A549 (cell line): Measurements from ENCODE around the gene HSD17B10. TPM values are rescaled to one million over a fixed set of nuclear protein-coding genes. Genes with fewer than 3 reads are reported as not detected.

Source experiments
- ATAC-seq, 2 experiments: fragments of 200-7000 bp in 1 of 2; fragments of >200 bp in 1 of 2; cut with Nextera tagmentation in 1 of 2; cut with Tn5 transposase in 1 of 2; 3 replicates each; pipeline versions ENCODE4 v1.8.0 to v1.9.1; 2018 to 2020; ENCODE audit warnings: mild to moderate bottlenecking in 1 of 2, moderate library complexity in 1 of 2
- CTCF ChIA-PET: fragments of 300-600 bp; sonication (Branson Sonifier 250); formaldehyde crosslinking; extraction: SDS; loops from one replicate; lab custom pipeline; 2021; ENCODE audit warnings: antibody characterized with exemption, inconsistent platforms; lab: Yijun Ruan, JAX
- POLR2A ChIA-PET: fragments of 350-600 bp; formaldehyde crosslinking; extraction: SDS; loops from one replicate; lab custom pipeline; 2021; ENCODE audit warnings: antibody characterized with exemption, inconsistent platforms; lab: Yijun Ruan, JAX
- DNase-seq, 2 experiments: peaks; one replicate each; pipeline versions ENCODE4 v3.0.0 to v3.0.0-alpha.2; 2011 to 2016; ENCODE audit warnings: low read depth in 1 of 2, low spot score in 1 of 2
- FAIRE-seq: peaks from 2 replicates; lab custom pipeline; 2011; peaks lifted over from hg19 to GRCh38; lab: Jason Lieb, UNC
- H3K27ac ChIP-seq, 2 experiments: fragments of >200 bp; sonication (Bioruptor Twin); formaldehyde crosslinking; 3 replicates each; pipeline ENCODE4 v1.5.1; 2016 to 2017
- H3K4me1 ChIP-seq: fragments of >200 bp; sonication (Bioruptor Twin); formaldehyde crosslinking; 3 replicates; pipeline ENCODE4 v1.6.1; 2016
- H3K4me2 ChIP-seq: fragments of >200 bp; sonication (Bioruptor Twin); formaldehyde crosslinking; 3 replicates; pipeline ENCODE4 v1.6.1; 2016
- H3K4me3 ChIP-seq: fragments of >200 bp; sonication (Bioruptor Twin); formaldehyde crosslinking; 3 replicates; pipeline ENCODE4 v1.5.1; 2016
- H3K9me3 ChIP-seq: fragments of >200 bp; sonication (Bioruptor Twin); formaldehyde crosslinking; 3 replicates; pipeline ENCODE4 v1.6.1; 2016
- ATOH8 ChIP-seq: fragments of 250-450 bp; sonication (Bioruptor Pico); IDR thresholded peaks from 2 replicates; pipeline ENCODE4 v1.5.0; 2020; ENCODE audit warnings: low read depth, mild to moderate bottlenecking, moderate library complexity
- BCL3 ChIP-seq: fragments of >200 bp; sonication (Bioruptor Twin); formaldehyde crosslinking; IDR thresholded peaks from 3 replicates; pipeline ENCODE4 v1.6.1; 2016
- BHLHE40 ChIP-seq: IDR thresholded peaks from 2 replicates; pipeline ENCODE4 v1.6.1; 2012; ENCODE audit warnings: low read depth, low read length, inconsistent platforms
- CHD4 ChIP-seq: fragments of 200-600 bp; sonication (generic); IDR thresholded peaks from 2 replicates; pipeline ENCODE4 v1.6.1; 2016; ENCODE audit warnings: antibody characterized with exemption, mild to moderate bottlenecking, borderline replicate concordance
- EHMT2 ChIP-seq: fragments of 200-600 bp; sonication (generic); IDR thresholded peaks from 2 replicates; pipeline ENCODE4 v1.6.1; 2016; ENCODE audit warnings: antibody characterized with exemption, low read depth, mild to moderate bottlenecking, moderate library complexity
- FOSB ChIP-seq: fragments of 250-450 bp; sonication (Bioruptor Pico); IDR thresholded peaks from 2 replicates; pipeline ENCODE4 v1.5.0; 2020; ENCODE audit warnings: mild to moderate bottlenecking, moderate library complexity
- FOSL2 ChIP-seq, 2 experiments: fragments of 450-650 bp in 1 of 2; fragments of >200 bp in 1 of 2; sonication (Bioruptor Twin) in 1 of 2; formaldehyde crosslinking; IDR thresholded peaks; 2 replicates each; pipeline versions ENCODE4 v1.5.0 to v1.6.1; 2016 to 2020; ENCODE audit warnings: mild to moderate bottlenecking in 1 of 2, moderate library complexity in 1 of 2
- HMGXB4 ChIP-seq: fragments of 250-450 bp; sonication (Bioruptor Pico); IDR thresholded peaks from 2 replicates; pipeline ENCODE4 v1.5.0; 2021; ENCODE audit warnings: mild to moderate bottlenecking, moderate library complexity, borderline replicate concordance
- HOXA7 ChIP-seq: fragments of 250-450 bp; sonication (Bioruptor Pico); IDR thresholded peaks from 2 replicates; pipeline ENCODE4 v1.5.0; 2020; ENCODE audit warnings: mild to moderate bottlenecking, moderate library complexity
- HOXB13 ChIP-seq: fragments of 250-450 bp; sonication (Bioruptor Pico); IDR thresholded peaks from 2 replicates; pipeline ENCODE4 v1.5.0; 2020; ENCODE audit warnings: low read depth, mild to moderate bottlenecking, moderate library complexity
- JUN ChIP-seq, 2 experiments: fragments of >200 bp; sonication (Bioruptor Twin); formaldehyde crosslinking; IDR thresholded peaks; 2 replicates in 1 of 2; 3 replicates in 1 of 2; pipeline ENCODE4 v1.6.1; 2016 to 2017
- JUNB ChIP-seq: fragments of >200 bp; sonication (Bioruptor Twin); formaldehyde crosslinking; IDR thresholded peaks from 2 replicates; pipeline ENCODE4 v1.6.1; 2016
- KDM1A ChIP-seq: fragments of 200-600 bp; sonication (generic); IDR thresholded peaks from 2 replicates; pipeline ENCODE4 v1.6.1; 2016; ENCODE audit warnings: low read depth, mild to moderate bottlenecking
- KDM5A ChIP-seq: fragments of 200-600 bp; sonication (generic); IDR thresholded peaks from 2 replicates; pipeline ENCODE4 v1.6.1; 2016; ENCODE audit warnings: antibody characterized with exemption, mild to moderate bottlenecking
- MAFK ChIP-seq: fragments of 450-650 bp; IDR thresholded peaks from 2 replicates; pipeline ENCODE4 v1.6.1; 2014; ENCODE audit not compliant: partially characterized antibody
- NFE2L2 ChIP-seq: fragments of 150-350 bp; conservative IDR thresholded peaks from 2 replicates; pipeline ENCODE4 v1.6.1; 2014; ENCODE audit warnings: low read length
- NPAS2 ChIP-seq: fragments of 250-450 bp; sonication (Bioruptor Pico); IDR thresholded peaks from 2 replicates; pipeline ENCODE4 v1.8.0; 2022; ENCODE audit warnings: mild to moderate bottlenecking, moderate library complexity, borderline replicate concordance
- PBX3 ChIP-seq: IDR thresholded peaks from 2 replicates; pipeline ENCODE4 v1.6.1; 2012
- PHF8 ChIP-seq: fragments of 200-600 bp; sonication (generic); IDR thresholded peaks from 2 replicates; pipeline ENCODE4 v1.6.1; 2016; ENCODE audit warnings: low read depth, mild to moderate bottlenecking, antibody characterized with exemption, moderate library complexity, borderline replicate concordance
- RARB ChIP-seq: fragments of 250-450 bp; sonication (Bioruptor Pico); IDR thresholded peaks from 2 replicates; pipeline ENCODE4 v1.8.0; 2021; ENCODE audit warnings: mild to moderate bottlenecking, moderate library complexity
- TP53 ChIP-seq: fragments of 250-450 bp; sonication (Bioruptor Pico); IDR thresholded peaks from 2 replicates; pipeline ENCODE4 v1.5.0; 2021; ENCODE audit warnings: mild to moderate bottlenecking, moderate library complexity
- USF2 ChIP-seq: fragments of 450-650 bp; IDR thresholded peaks from 2 replicates; pipeline ENCODE4 v1.6.1; 2014; ENCODE audit warnings: antibody characterized with exemption
- WGBS: methylation state at CpG from one replicate; pipeline ENCODE4 v1.1.6; 2017; ENCODE audit errors: missing lambda C conversion rate; 5-methylcytosine and 5-hydroxymethylcytosine counted together
- polyA plus RNA-seq, 4 experiments: library from polyadenylated mRNA; depleted of rRNA in 3 of 4; stranded (reverse); fragments of >200 nt; fragmentation: RNase III in 1 of 4; extraction: RNeasy Plus Mini Kit Qiagen cat#74134 plus additional on column Dnase treatment in 1 of 4; gene quantifications; 2 replicates in 3 of 4; 3 replicates in 1 of 4; pipeline ENCODE4 v1.2.3, GENCODE V29; 2011 to 2017

The HSD17B10 gene
- polyA plus RNA-seq, 2 of the 4 experiments (the other 2 are of a cell fraction), result 139 to 147 TPM

GRCh38 chrX:53422086-53422860, 11.9 kb downstream of the HSD17B10 start, which contains the start of gene SMC1A (continued):
- TF ChIP-seq EHMT2 (no peak), FOSL2 (IDR thresholded peaks at IDR 0.05) (no peak), FOSL2 (CRISPR knock-in tag; IDR thresholded peaks at IDR 0.05) (no peak), USF2 (no peak), HOXB13 (CRISPR knock-in tag) (0 out of 2 replicates have a peak, but pooled peaks have one; percentile 64), BCL3 (peak; percentile 64; the same call in 1 of the 3 replicates), CHD4 (no peak), FOSB (CRISPR knock-in tag) (0 out of 2 replicates have a peak, but pooled peaks have one; percentile 30), KDM1A (no peak), PBX3 (no peak), NPAS2 (CRISPR knock-in tag) (no peak), RARB (CRISPR knock-in tag) (no peak), HMGXB4 (CRISPR knock-in tag) (no peak), PHF8 (peak; percentile 78), ATOH8 (CRISPR knock-in tag) (no peak), NFE2L2 (no peak), TP53 (CRISPR knock-in tag) (no peak), BHLHE40 (no peak), KDM5A (peak; percentile 7; the same call in 1 of the 2 replicates), JUN (IDR thresholded peaks at IDR 0.05) (peak; percentile 30 to 82; a peak in 2 of 5 replicates), JUNB (no peak), MAFK (no peak)

GRCh38 chrX:53421772-53422085, 12.4 kb downstream of the HSD17B10 start:
- no peak for TF ChIP-seq HOXA7 (CRISPR knock-in tag)
- peak; percentile 48; the same call in 1 of the 2 replicates for TF ChIP-seq KDM5A
- no peak for FAIRE-seq
- Histone ChIP-seq H3K4me1 (peaks cover 13% of the 10 kb centered on the region; the same call in 1 of the 3 replicates), H3K27ac (peak overlapping the region; percentile 87 to 94), H3K4me2 (peak overlapping the region; percentile 86), H3K4me3 (peak overlapping the region; percentile 65), H3K9me3 (no peaks in the 10 kb centered on the region)
- ATAC-seq, result peak; percentile 56 to 61
- CTCF ChIA-PET, result interaction anchor here (2.3 kb wide), 1 partner anchor 60 kb away, joined by 7 read pairs; no protein-coding TSS in a partner anchor
- peak in 1 of 2 experiments; percentile 10 for DNase-seq
- POLR2A ChIA-PET, result interaction anchor here (0.8 to 1.6 kb wide), 2 partner anchors 19 to 263 kb away, joined by 3 to 11 read pairs; no protein-coding TSS in a partner anchor
- under 1% methylated on average over 12 of the region's 15 CpGs for WGBS
